GM12878 (cell line): ENCODE data around the gene NFE2L1. TPM values are rescaled to one million over a fixed set of nuclear protein-coding genes. Genes with fewer than 3 reads are reported as not detected.

Experiments
- ATAC-seq: fragments of 200-7000 bp; cut with Tn5 transposase; 3 replicates; pipeline ENCODE4 v1.9.1; 2020; ENCODE audit warnings: mild to moderate bottlenecking, moderate library complexity
- BruUV-seq: library from RNA; stranded (reverse); fragments of 400-500 nt; replicated peaks from 2 replicates; lab custom pipeline; 2021; lab: Mats Ljungman, UMichigan
- CTCF ChIA-PET: fragments of 300-600 bp; sonication (Branson Sonifier 250); formaldehyde crosslinking; extraction: SDS; loops from one replicate; lab custom pipeline; 2021; ENCODE audit warnings: inconsistent platforms; lab: Yijun Ruan, JAX
- POLR2A ChIA-PET: fragments of 350-600 bp; formaldehyde crosslinking; extraction: SDS; loops from one replicate; lab custom pipeline; 2021; ENCODE audit warnings: inconsistent platforms; lab: Charles Lee
- RAD21 ChIA-PET: fragments of 300-600 bp; sonication (Branson Sonifier 250); formaldehyde crosslinking; loops from one replicate; lab custom pipeline; 2023; ENCODE audit warnings: antibody characterized with exemption; ENCODE audit not compliant: unreplicated experiment; lab: Charles Lee
- SMC1A ChIA-PET: fragments of 300-600 bp; sonication (Branson Sonifier 250); formaldehyde crosslinking; loops from one replicate; lab custom pipeline; 2023; ENCODE audit not compliant: unreplicated experiment, uncharacterized antibody; lab: Charles Lee
- DNase-seq: peaks from one replicate; pipeline ENCODE4 v3.0.0-alpha.2; 2011; ENCODE audit warnings: low read depth, low spot score
- FAIRE-seq: peaks from 3 replicates; lab custom pipeline; 2011; peaks lifted over from hg19 to GRCh38; lab: Jason Lieb, UNC
- H2AFZ ChIP-seq: 2 replicates; pipeline ENCODE4 v1.6.0; 2011; ENCODE audit warnings: low read depth, low read length, control low read depth; ENCODE audit not compliant: control insufficient read depth
- H3K27ac ChIP-seq: 2 replicates; pipeline ENCODE4 v1.5.1; 2011; ENCODE audit warnings: control low read depth; ENCODE audit not compliant: control insufficient read depth, insufficient read depth
- H3K27me3 ChIP-seq, 2 experiments: replicated peaks in 1 of 2; 2 replicates each; pipeline versions ENCODE4 v1.6.0 to v1.6.1; 2011; ENCODE audit warnings: low read length in 1 of 2; ENCODE audit not compliant: control insufficient read depth in 2 of 2, insufficient read depth in 2 of 2
- H3K36me3 ChIP-seq, 2 experiments: 2 replicates each; pipeline ENCODE4 v1.5.1; 2011; ENCODE audit warnings: low read length in 1 of 2; ENCODE audit not compliant: control insufficient read depth in 2 of 2, insufficient read depth in 2 of 2
- H3K4me1 ChIP-seq: 2 replicates; pipeline ENCODE4 v1.6.1; 2011; ENCODE audit warnings: mild to moderate bottlenecking, low read length, moderate library complexity, mixed read lengths; ENCODE audit not compliant: control insufficient read depth, insufficient read depth
- H3K4me2 ChIP-seq: 2 replicates; pipeline ENCODE4 v1.6.0; 2011; ENCODE audit warnings: control low read depth; ENCODE audit not compliant: control insufficient read depth, insufficient read depth
- H3K4me3 ChIP-seq: fragments of 200-600 bp; sonication (generic); 2 replicates; pipeline ENCODE4 v1.5.1; 2016
- H3K79me2 ChIP-seq: 2 replicates; pipeline ENCODE4 v1.6.0; 2011; ENCODE audit warnings: low read length; ENCODE audit not compliant: control insufficient read depth, insufficient read depth
- H3K9ac ChIP-seq: 2 replicates; pipeline ENCODE4 v1.8.0; 2011; ENCODE audit warnings: low read length, control low read depth, mixed read lengths; ENCODE audit not compliant: control insufficient read depth, insufficient read depth
- H3K9me3 ChIP-seq: replicated peaks from 3 replicates; pipeline ENCODE4 v1.5.1; 2011; ENCODE audit warnings: mild to moderate bottlenecking, low read length; ENCODE audit not compliant: control insufficient read depth, insufficient read depth
- H4K20me1 ChIP-seq: 2 replicates; pipeline ENCODE4 v1.6.0; 2011; ENCODE audit not compliant: control insufficient read depth, insufficient read depth
- BCL11A ChIP-seq: IDR thresholded peaks from 2 replicates; pipeline ENCODE4 v1.6.1; 2011; ENCODE audit warnings: low read depth, low read length
- CHD2 ChIP-seq: IDR thresholded peaks from 2 replicates; pipeline ENCODE4 v1.6.1; 2011; ENCODE audit warnings: low read depth, low read length, improper control_type of control experiment, borderline replicate concordance
- MTA2 ChIP-seq: fragments of 450-650 bp; IDR thresholded peaks from 2 replicates; pipeline ENCODE4 v1.6.1; 2016; ENCODE audit warnings: low read depth, mild to moderate bottlenecking, moderate library complexity
- SMAD5 ChIP-seq: IDR thresholded peaks from 2 replicates; pipeline ENCODE4 v1.6.1; 2016; ENCODE audit warnings: antibody characterized with exemption, low read depth
- SMC3 ChIP-seq: IDR thresholded peaks from 2 replicates; pipeline ENCODE4 v1.6.1; 2011; ENCODE audit warnings: low read length, improper control_type of control experiment, borderline replicate concordance
- TCF12 ChIP-seq: IDR thresholded peaks from 2 replicates; pipeline ENCODE4 v1.6.1; 2011; ENCODE audit warnings: low read depth, mild to moderate bottlenecking, low read length
- YBX1 ChIP-seq: fragments of 450-650 bp; IDR thresholded peaks from 2 replicates; pipeline ENCODE4 v1.6.1; 2016; ENCODE audit warnings: antibody characterized with exemption
- YY1 ChIP-seq: IDR thresholded peaks from 2 replicates; pipeline ENCODE4 v1.6.1; 2011; ENCODE audit warnings: low read depth, mild to moderate bottlenecking, low read length
- ZNF217 ChIP-seq: fragments of 450-650 bp; IDR thresholded peaks from 2 replicates; pipeline ENCODE4 v1.6.1; 2017; ENCODE audit warnings: antibody characterized with exemption, mild to moderate bottlenecking
- WGBS: methylation state at CpG from one replicate; pipeline ENCODE4 v1.1.6; 2016; ENCODE audit warnings: low lambda C conversion rate; ENCODE audit not compliant: insufficient replicate concordance, insufficient coverage; ENCODE audit errors: missing lambda C conversion rate; 5-methylcytosine and 5-hydroxymethylcytosine counted together
- in situ Hi-C: fragments of 300-500 bp; cut with MboI; formaldehyde crosslinking; loops from 9 replicates; pipeline ENCODE4 v1.14.3; 2018; ENCODE audit warnings: mixed read lengths
- intact Hi-C: fragments of 100-400 bp; cut with micrococcal nuclease; formaldehyde crosslinking; loops from one replicate; pipeline ENCODE4 v1.14.2; 2022; ENCODE audit not compliant: unreplicated experiment
- polyA plus RNA-seq, 11 experiments: library from polyadenylated mRNA; depleted of rRNA in 4 of 11; unstranded in 6 of 11; stranded (reverse) in 5 of 11; fragments of >200 nt; fragmentation: Nextera tagmentation in 4 of 11; fragmentation: Illumina TruSeq in 1 of 11; extraction: Ambion mirVana in 4 of 11; extraction: Trizol in 1 of 11; gene quantifications; 1 replicate in 1 of 11; 2 replicates in 10 of 11; pipeline versions ENCODE4 v1.2.1 to v1.2.3, GENCODE V29; 2011 to 2016; ENCODE audit warnings: inconsistent platforms in 2 of 11, missing spikeins in 2 of 11, low read depth in 1 of 11
- total RNA-seq, 4 experiments: library from RNA; depleted of rRNA in 3 of 4; stranded (reverse); fragments of >200 nt in 3 of 4; fragmentation: Illumina TruSeq in 1 of 4; extraction: Trizol in 1 of 4; gene quantifications; 2 replicates each; pipeline versions ENCODE4 v1.2.1 to v1.2.3, GENCODE V29; 2013 to 2021
- TF ChIP-seq, protein P1 (sequence below): IDR thresholded peaks from 2 replicates; pipeline ENCODE4 v1.6.1; 2012; ENCODE audit warnings: low read depth, low read length, improper control_type of control experiment
- TF ChIP-seq, protein P2 (sequence below): IDR thresholded peaks from 2 replicates; pipeline ENCODE4 v1.6.1; 2012; ENCODE audit warnings: low read length, inconsistent platforms

The NFE2L1 gene
- total and polyA plus RNA-seq, 10 of the 15 experiments (the other 5 are each of a cell fraction or from before 2014, with no cell fraction given) = 3.8 to 104 (median 26.4) TPM

- no peak overlapping the region; the same call in 1 of the 2 replicates for H3K27ac ChIP-seq
- SMC1A ChIA-PET = interaction anchor here (1.0 to 5.8 kb wide), 7 partner anchors 8 to 74 kb away, joined by 3 to 39 read pairs (median 4); no protein-coding TSS in a partner anchor
- peaks cover 46% of the 10 kb centered on the region for H3K79me2 ChIP-seq
- H3K4me1 ChIP-seq = peaks cover 12% of the 10 kb centered on the region; the same call in 1 of the 2 replicates
- H3K36me3 ChIP-seq = peaks cover 2 to 11% of the 10 kb centered on the region in 2 experiments; a peak in 2 of 4 replicates
- POLR2A ChIA-PET = interaction anchor here (0.7 to 4.8 kb wide), 10 partner anchors 9 to 76 kb away, joined by 3 to 29 read pairs (median 4); partner anchors contain the start of gene CDK5RAP3
- no peak for ATAC-seq
- H2AFZ ChIP-seq = no peak overlapping the region
- CTCF ChIA-PET = interaction anchor here (0.6 to 9.0 kb wide), 8 partner anchors 9 to 205 kb away, joined by 3 to 87 read pairs (median 6); partner anchors contain the start of genes COPZ2 and SCRN2
- no peak overlapping the region for H3K9ac ChIP-seq
- in situ Hi-C loops = no loop called here
- H4K20me1 ChIP-seq = no peaks in the 10 kb centered on the region
- no peaks in the 10 kb centered on the region for H3K9me3 ChIP-seq
- TF ChIP-seq SMC3 (no peak), BCL11A (no peak), SMAD5 (no peak), CHD2 (no peak), YY1 (no peak), YBX1 (no peak), ZNF217 (no peak), MTA2 (no peak), TCF12 (no peak)
- TF ChIP-seq, protein P1, sequence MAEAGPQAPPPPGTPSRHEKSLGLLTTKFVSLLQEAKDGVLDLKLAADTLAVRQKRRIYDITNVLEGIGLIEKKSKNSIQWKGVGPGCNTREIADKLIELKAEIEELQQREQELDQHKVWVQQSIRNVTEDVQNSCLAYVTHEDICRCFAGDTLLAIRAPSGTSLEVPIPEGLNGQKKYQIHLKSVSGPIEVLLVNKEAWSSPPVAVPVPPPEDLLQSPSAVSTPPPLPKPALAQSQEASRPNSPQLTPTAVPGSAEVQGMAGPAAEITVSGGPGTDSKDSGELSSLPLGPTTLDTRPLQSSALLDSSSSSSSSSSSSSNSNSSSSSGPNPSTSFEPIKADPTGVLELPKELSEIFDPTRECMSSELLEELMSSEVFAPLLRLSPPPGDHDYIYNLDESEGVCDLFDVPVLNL = no peak
- TF ChIP-seq, protein P2, sequence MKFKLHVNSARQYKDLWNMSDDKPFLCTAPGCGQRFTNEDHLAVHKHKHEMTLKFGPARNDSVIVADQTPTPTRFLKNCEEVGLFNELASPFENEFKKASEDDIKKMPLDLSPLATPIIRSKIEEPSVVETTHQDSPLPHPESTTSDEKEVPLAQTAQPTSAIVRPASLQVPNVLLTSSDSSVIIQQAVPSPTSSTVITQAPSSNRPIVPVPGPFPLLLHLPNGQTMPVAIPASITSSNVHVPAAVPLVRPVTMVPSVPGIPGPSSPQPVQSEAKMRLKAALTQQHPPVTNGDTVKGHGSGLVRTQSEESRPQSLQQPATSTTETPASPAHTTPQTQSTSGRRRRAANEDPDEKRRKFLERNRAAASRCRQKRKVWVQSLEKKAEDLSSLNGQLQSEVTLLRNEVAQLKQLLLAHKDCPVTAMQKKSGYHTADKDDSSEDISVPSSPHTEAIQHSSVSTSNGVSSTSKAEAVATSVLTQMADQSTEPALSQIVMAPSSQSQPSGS = no peak
- TF ChIP-seq, all 136 proteins: peak for 0
- peak overlapping the region; percentile 91 for H3K4me2 ChIP-seq
- H3K4me3 ChIP-seq = peak overlapping the region; percentile 84
- 91% methylated on average over 7 of the region's 7 CpGs for WGBS
- intact Hi-C loops = no loop called here
- H3K27me3 ChIP-seq = no peaks in the 10 kb centered on the region
- RAD21 ChIA-PET = interaction anchor here (0.8 to 5.8 kb wide), 5 partner anchors 20 to 96 kb away, joined by 3 to 47 read pairs (median 5); partner anchors contain the start of genes CDK5RAP3 and SNX11
- no peak for DNase-seq
- BruUV-seq = no TSS peak
- no peak for FAIRE-seq
These were observed 1.9 kb upstream of the NFE2L1 start for GRCh38 chr17:48046296-48046695.
